Aorta (tissue), 5 donors: Measurements from ENCODE around the gene KRT9. TPM values are rescaled to one million over a fixed set of nuclear protein-coding genes. Genes with fewer than 3 reads are reported as not detected.
A peak's percentile ranks its signal among the peaks of the same experiment; 100 is the strongest.
"Not testable (repeated sequence)": the region's sequence is repeated elsewhere in the genome, so short reads cannot be mapped to it uniquely, and the experiment has no call there.

ENCODE experiments used
- ATAC-seq: fragments of 200-7000 bp; cut with Tn5 transposase; one replicate; pipeline ENCODE4 v1.9.1; 2022; ENCODE audit warnings: moderate library complexity; ENCODE audit not compliant: low FRiP score
- DNase-seq, 2 donors: peaks; one replicate each; pipeline ENCODE4 v3.0.0-alpha.2; 2020
- H3K27ac ChIP-seq, 2 donors: one replicate each; pipeline ENCODE4 v1.5.1; 2013; ENCODE audit warnings: low read length in 2 of 2, mild to moderate bottlenecking in 2 of 2, moderate library complexity in 2 of 2, control low read depth in 1 of 2, inconsistent platforms in 1 of 2, low read depth in 1 of 2
- H3K27me3 ChIP-seq, 2 donors: one replicate each; pipeline ENCODE4 v1.6.1; 2013; ENCODE audit warnings: control low read depth in 1 of 2, low read length in 1 of 2, mild to moderate bottlenecking in 1 of 2, moderate library complexity in 1 of 2; ENCODE audit not compliant: insufficient read depth in 2 of 2, control insufficient read depth in 1 of 2
- H3K36me3 ChIP-seq, 2 donors: one replicate each; pipeline ENCODE4 v1.6.1; 2013; ENCODE audit warnings: control low read depth in 1 of 2, low read length in 1 of 2, mild to moderate bottlenecking in 1 of 2; ENCODE audit not compliant: insufficient read depth in 2 of 2, control insufficient read depth in 1 of 2
- H3K4me1 ChIP-seq, 2 donors: one replicate each; pipeline ENCODE4 v1.6.1; 2013; ENCODE audit warnings: low read length in 2 of 2, control low read depth in 1 of 2, mild to moderate bottlenecking in 1 of 2, moderate library complexity in 1 of 2; ENCODE audit not compliant: insufficient read depth in 2 of 2, control insufficient read depth in 1 of 2
- H3K4me3 ChIP-seq, 2 donors: one replicate each; pipeline ENCODE4 v1.5.1; 2013; ENCODE audit warnings: low read length in 2 of 2, control low read depth in 1 of 2, mild to moderate bottlenecking in 1 of 2
- H3K9me3 ChIP-seq: one replicate; pipeline ENCODE4 v1.6.1; 2013; ENCODE audit warnings: mild to moderate bottlenecking, low read length; ENCODE audit not compliant: control insufficient read depth
- WGBS, 2 donors: extraction: QIAGEN DNeasy Blood & Tissue Kit; methylation state at CpG; one replicate each; pipeline ENCODE4 v1.1.7; 2013; 5-methylcytosine and 5-hydroxymethylcytosine counted together
- intact Hi-C, 2 donors: fragments of 100-400 bp; cut with DNase I; formaldehyde crosslinking; loops; one replicate each; pipeline versions ENCODE4 v1.14.2 to v1.15.0; 2022
- polyA plus RNA-seq, 2 donors: library from polyadenylated mRNA; stranded (reverse); fragments of 200-250 nt; gene quantifications; one replicate each; pipeline ENCODE4 v1.2.3, GENCODE V29; 2013
- total RNA-seq, 2 donors: library from RNA; stranded (reverse); fragmentation: NEBNext Ultra II Directional; extraction: Animal tissue kit (Norgen Biotek cat#: 25700); gene quantifications; one replicate each; pipeline ENCODE4 v1.2.1, GENCODE V29; 2021
- donor health status: healthy with polysubstance abuse.
- donor health status: Bipolar disorder and iron deficiency.
- donor health status: DM: no; HTN: no; CAD: no.
- donor health status: DM: no; HTN: no; CAD: no.
- donor health status: DM: yes; HTN: yes; CAD: no.

KRT9 gene
- total and polyA plus RNA-seq, 4 donors, result 0.18 TPM; not detected in 3

GRCh38 chr17:41582061-41582968, 10.5 kb upstream of the KRT9 start:
- H3K9me3 ChIP-seq, DNase-seq, H3K36me3 ChIP-seq, H3K4me3 ChIP-seq, H3K4me1 ChIP-seq, H3K27ac ChIP-seq, ATAC-seq, intact Hi-C loops, H3K27me3 ChIP-seq: not testable (repeated sequence)
- WGBS, 2 donors, result 95 to 96% methylated on average over 13 of the region's 13 CpGs

- H3K36me3 ChIP-seq, result no peaks in the 10 kb centered on the region
- intact Hi-C loops, result no loop called here
- H3K27me3 ChIP-seq, result no peaks in the 10 kb centered on the region
- ATAC-seq, result no peak
- DNase-seq, result no peak
- no peak overlapping the region for H3K27ac ChIP-seq
- WGBS, 2 donors, result 92% methylated on average over 4 of the region's 4 CpGs
- no peak overlapping the region for H3K4me3 ChIP-seq
- no peaks in the 10 kb centered on the region for H3K9me3 ChIP-seq
- H3K4me1 ChIP-seq, result no peaks in the 10 kb centered on the region
These were observed 9.7 kb upstream of the KRT9 start for GRCh38 chr17:41581366-41582060.

DNA sequence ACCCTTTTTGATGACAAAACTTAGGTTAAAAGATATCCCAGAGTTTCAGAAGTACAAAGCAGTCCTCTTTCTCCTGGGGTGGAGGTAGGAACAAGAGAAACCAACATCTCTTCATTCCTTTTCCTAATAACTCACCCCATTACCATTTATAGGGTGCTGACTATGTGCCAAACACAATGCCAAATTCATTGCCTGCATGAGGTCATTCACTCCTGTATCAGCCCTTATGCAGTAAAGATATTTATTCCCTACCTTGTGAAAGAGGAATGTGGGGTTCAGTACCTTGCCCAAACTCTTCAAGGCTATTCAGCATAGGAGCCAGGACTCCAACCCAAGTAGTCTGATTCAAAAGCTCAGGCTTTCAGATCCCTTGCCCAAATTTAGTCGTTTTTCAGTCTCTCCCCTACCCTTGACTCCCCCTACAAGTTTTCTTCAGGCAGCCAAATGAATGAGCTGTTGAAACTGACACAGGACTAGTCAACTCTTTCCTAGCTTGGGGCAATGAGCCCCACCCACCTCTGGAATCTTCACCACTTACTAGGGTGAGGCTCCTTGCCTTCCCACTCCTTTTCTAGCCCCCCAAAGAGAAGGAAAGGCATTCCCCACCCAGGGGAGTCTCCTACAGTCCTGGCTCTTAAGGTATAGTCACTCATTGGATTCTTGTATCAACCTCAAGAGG, 9.0 kb upstream of the KRT9 start:
- Histone ChIP-seq H3K4me3 (no peak overlapping the region), H3K27ac (no peak overlapping the region), H3K9me3 (no peaks in the 10 kb centered on the region), H3K4me1 (no peaks in the 10 kb centered on the region), H3K36me3 (no peaks in the 10 kb centered on the region), H3K27me3 (no peaks in the 10 kb centered on the region)
- no peak for DNase-seq
- 0 to 14% methylated on average over 1 of the region's 1 CpG for WGBS, 2 donors
- intact Hi-C loops, result no loop called here
- ATAC-seq, result no peak

GRCh38 chr17:41580244-41580575, 8.4 kb upstream of the KRT9 start:
- intact Hi-C loops, result no loop called here
- 59 to 84% methylated on average over 2 of the region's 2 CpGs for WGBS, 2 donors
- Histone ChIP-seq H3K27me3 (no peaks in the 10 kb centered on the region), H3K36me3 (no peaks in the 10 kb centered on the region), H3K4me3 (no peak overlapping the region), H3K4me1 (no peaks in the 10 kb centered on the region), H3K9me3 (no peaks in the 10 kb centered on the region), H3K27ac (no peak overlapping the region)
- no peak for DNase-seq
- ATAC-seq, result no peak

DNA sequence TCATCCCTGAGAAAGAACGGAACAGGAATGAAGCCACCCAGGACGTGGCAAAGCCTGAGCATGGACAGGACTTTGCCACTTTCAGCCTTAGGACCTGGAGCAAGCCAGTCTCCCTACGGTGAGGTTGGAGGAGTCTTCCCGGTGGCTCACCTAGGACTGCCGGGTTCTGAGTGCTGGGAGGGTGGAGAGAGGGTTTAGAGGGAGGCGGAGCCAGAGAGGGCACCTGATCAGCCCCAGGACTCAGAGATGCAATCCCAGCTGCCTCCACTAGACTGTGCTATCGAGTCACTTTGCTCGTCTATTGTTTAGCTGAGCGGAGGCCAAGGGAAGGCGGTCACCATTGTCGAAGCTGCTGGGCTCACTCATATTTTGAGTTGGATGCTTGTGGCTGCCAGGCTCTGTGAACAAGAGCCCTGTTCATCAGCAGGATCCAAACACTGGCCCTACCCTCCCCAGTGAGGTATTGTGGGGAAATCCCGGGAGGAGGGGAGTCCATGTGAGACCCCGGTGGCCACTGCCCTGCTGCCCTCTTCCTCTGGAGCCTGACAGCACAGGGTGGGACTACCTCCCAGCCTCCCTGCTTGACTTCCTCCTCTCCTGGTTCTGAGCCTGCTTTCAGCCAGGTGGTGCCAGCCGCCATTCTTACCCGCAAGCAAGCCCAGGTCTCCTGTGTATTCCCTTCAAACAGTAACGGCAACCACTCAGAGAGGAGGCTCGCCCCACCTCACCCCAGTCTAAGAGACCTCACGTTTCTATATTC, 7.8 kb upstream of the KRT9 start:
- DNase-seq (peak; percentile 86 to 90), ATAC-seq (peak; percentile 92)
- Histone ChIP-seq H3K27me3 (no peaks in the 10 kb centered on the region), H3K27ac (no peak overlapping the region), H3K36me3 (no peaks in the 10 kb centered on the region), H3K9me3 (no peaks in the 10 kb centered on the region), H3K4me1 (no peaks in the 10 kb centered on the region), H3K4me3 (no peak overlapping the region)
- WGBS, 2 donors, result 37 to 38% methylated on average over 18 of the region's 18 CpGs
- intact Hi-C loops, result loop anchor here (5.0 kb wide), 2 partner anchors 68 to 83 kb away; no protein-coding TSS in a partner anchor

DNA sequence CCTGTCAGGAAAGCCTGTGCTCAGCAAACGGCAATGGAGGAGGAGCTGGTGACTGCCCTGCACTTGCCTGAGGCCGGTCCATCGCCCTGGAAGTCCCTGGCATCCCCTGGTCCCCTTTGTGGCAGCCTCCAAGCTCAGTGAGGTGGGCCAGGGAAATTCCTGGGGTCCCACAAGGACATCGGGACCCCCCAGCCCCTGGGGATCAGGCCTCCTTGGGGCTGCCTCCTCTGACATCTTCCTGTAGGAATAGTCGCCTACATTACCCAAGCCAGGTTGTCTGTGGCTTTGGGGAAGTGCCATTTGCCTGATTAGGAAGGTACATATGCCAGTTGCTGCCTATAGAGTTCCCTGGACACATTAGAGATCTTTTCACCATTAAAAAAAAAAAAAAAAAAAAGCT, 7.1 kb upstream of the KRT9 start:
- Histone ChIP-seq H3K9me3 (no peaks in the 10 kb centered on the region), H3K4me3 (no peak overlapping the region), H3K36me3 (no peaks in the 10 kb centered on the region), H3K4me1 (no peaks in the 10 kb centered on the region), H3K27me3 (no peaks in the 10 kb centered on the region), H3K27ac (no peak overlapping the region)
- no peak for ATAC-seq
- intact Hi-C loops, result loop anchor here (5.0 kb wide), 2 partner anchors 68 to 83 kb away; no protein-coding TSS in a partner anchor
- no peak for DNase-seq
- WGBS, 2 donors, result 72 to 82% methylated on average over 5 of the region's 5 CpGs

GRCh38 chr17:41578538-41578937, 6.7 kb upstream of the KRT9 start:
- H3K9me3 ChIP-seq, result no peaks in the 10 kb centered on the region
- H3K36me3 ChIP-seq, result no peaks in the 10 kb centered on the region
- peak in 1 of 2 donors; percentile 3 for DNase-seq
- ATAC-seq, result no peak
- intact Hi-C loops, result loop anchor here (5.0 kb wide), 2 partner anchors 69 to 84 kb away; no protein-coding TSS in a partner anchor
- H3K4me3 ChIP-seq, result no peak overlapping the region
- WGBS, 2 donors, result 88 to 100% methylated on average over 1 of the region's 1 CpG
- H3K27me3 ChIP-seq, result no peaks in the 10 kb centered on the region
- no peaks in the 10 kb centered on the region for H3K4me1 ChIP-seq
- no peak overlapping the region for H3K27ac ChIP-seq

DNA sequence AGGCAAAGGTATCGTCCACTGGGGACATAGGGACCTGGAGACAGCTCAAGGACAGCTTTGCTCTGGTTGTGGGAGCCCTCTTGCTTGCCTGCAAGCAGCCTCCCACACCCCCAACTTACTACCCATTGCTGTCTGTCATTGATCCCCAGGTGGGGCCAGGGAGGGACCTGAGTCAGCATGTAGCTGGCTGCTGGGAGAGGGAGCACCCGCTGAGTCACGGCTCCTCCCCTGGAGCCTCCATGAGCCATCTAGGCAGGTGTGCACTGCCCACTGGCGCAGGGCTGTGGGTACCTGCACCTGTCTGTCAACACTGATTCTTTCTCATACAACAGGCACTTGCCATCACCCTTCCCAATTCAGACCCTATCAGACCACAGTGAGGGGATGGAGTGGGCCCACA, 4.9 kb upstream of the KRT9 start:
- H3K4me1 ChIP-seq, H3K9me3 ChIP-seq, H3K27ac ChIP-seq, ATAC-seq, H3K27me3 ChIP-seq, H3K4me3 ChIP-seq, H3K36me3 ChIP-seq: not testable (repeated sequence)
- WGBS, 2 donors, result 80 to 94% methylated on average over 4 of the region's 4 CpGs
- DNase-seq, result peak in 1 of 2 donors; percentile 36
- intact Hi-C loops, result loop anchor here (5.0 kb wide), 2 partner anchors 71 to 86 kb away; no protein-coding TSS in a partner anchor
